K562 (cell line): ENCODE results near the gene TOR1A. TPM values are rescaled to one million over a fixed set of nuclear protein-coding genes. Genes with fewer than 3 reads are reported as not detected.

Experiments used
- CREB3 ChIP-seq: fragments of 450-650 bp; conservative IDR thresholded peaks from 2 replicates; pipeline ENCODE4 v1.6.1; 2016; ENCODE audit warnings: missing genetic modification characterization, low read depth, mild to moderate bottlenecking, missing compliant biosample characterization, moderate library complexity
- CREBBP ChIP-seq: IDR thresholded peaks from one replicate; pipeline ENCODE4 v1.6.1; 2012; ENCODE audit warnings: low read depth, mild to moderate bottlenecking, control low read depth, inconsistent platforms, low read length
- EP400 ChIP-seq: fragments of 450-650 bp; IDR thresholded peaks from 2 replicates; pipeline ENCODE4 v1.6.1; 2017; ENCODE audit warnings: antibody characterized with exemption, mild to moderate bottlenecking, moderate library complexity
- ETV1 ChIP-seq: fragments of 450-650 bp; conservative IDR thresholded peaks from 2 replicates; pipeline ENCODE4 v1.6.1; 2016; ENCODE audit warnings: missing genetic modification characterization, control low read depth, low read depth, missing compliant biosample characterization
- FIP1L1 ChIP-seq: fragments of 200-400 bp; formaldehyde crosslinking; IDR thresholded peaks from 2 replicates; pipeline ENCODE4 v1.6.1; 2018; ENCODE audit warnings: mild to moderate bottlenecking, low read depth, low read length; ENCODE audit not compliant: poor library complexity, severe bottlenecking
- HIVEP1 ChIP-seq: fragments of 250-450 bp; sonication (Bioruptor Pico); IDR thresholded peaks from 2 replicates; pipeline ENCODE4 v1.4.0; 2020; ENCODE audit warnings: mild to moderate bottlenecking
- HNRNPLL ChIP-seq: fragments of 200-400 bp; formaldehyde crosslinking; IDR thresholded peaks from 2 replicates; pipeline ENCODE4 v1.6.1; 2017; ENCODE audit warnings: low read length, low read depth, mild to moderate bottlenecking; ENCODE audit not compliant: poor library complexity, severe bottlenecking
- MAZ ChIP-seq, 2 experiments: fragments of 450-650 bp in 1 of 2; sonication (generic) in 1 of 2; formaldehyde crosslinking; IDR thresholded peaks in 1 of 2; conservative IDR thresholded peaks in 1 of 2; 2 replicates each; pipeline versions ENCODE4 v1.4.0 to v1.5.0; 2020; ENCODE audit warnings: mild to moderate bottlenecking in 1 of 2, missing genetic modification reagents in 1 of 2
- MIER1 ChIP-seq: fragments of 450-650 bp; IDR thresholded peaks from 2 replicates; pipeline ENCODE4 v1.6.1; 2016; ENCODE audit warnings: antibody characterized with exemption, mild to moderate bottlenecking, low read depth
- MTA1 ChIP-seq: fragments of 450-650 bp; IDR thresholded peaks from 2 replicates; pipeline ENCODE4 v1.6.1; 2017; ENCODE audit warnings: borderline replicate concordance
- MXD1 ChIP-seq: fragments of 250-450 bp; sonication (Bioruptor Pico); IDR thresholded peaks from 2 replicates; pipeline ENCODE4 v1.8.0; 2021; ENCODE audit warnings: borderline replicate concordance, mild to moderate bottlenecking, moderate library complexity; ENCODE audit not compliant: poor library complexity, severe bottlenecking
- NFYB ChIP-seq: IDR thresholded peaks from 2 replicates; pipeline ENCODE4 v1.6.1; 2011; ENCODE audit warnings: mild to moderate bottlenecking, moderate library complexity; ENCODE audit not compliant: insufficient read length; ENCODE audit errors: extremely low read depth
- POLR2A ChIP-seq: fragments of 450-650 bp; conservative IDR thresholded peaks from 2 replicates; pipeline ENCODE4 v1.6.1; 2016
- SP2 ChIP-seq: IDR thresholded peaks from 2 replicates; pipeline ENCODE4 v1.6.1; 2011; ENCODE audit warnings: mild to moderate bottlenecking, low read depth, low read length, moderate library complexity; ENCODE audit not compliant: poor library complexity, severe bottlenecking; ENCODE audit errors: extremely low read depth
- SRSF3 ChIP-seq: fragments of 200-400 bp; formaldehyde crosslinking; IDR thresholded peaks from 2 replicates; pipeline ENCODE4 v1.6.1; 2016; ENCODE audit warnings: mild to moderate bottlenecking, low read length, moderate library complexity; ENCODE audit not compliant: insufficient read depth
- ZBTB12 ChIP-seq: fragments of 250-450 bp; sonication (Bioruptor Pico); IDR thresholded peaks from 2 replicates; pipeline ENCODE4 v1.4.0; 2020
- ZNF280B ChIP-seq: fragments of 250-450 bp; sonication (Bioruptor Pico); IDR thresholded peaks from 2 replicates; pipeline ENCODE4 v1.5.1; 2021; ENCODE audit warnings: mild to moderate bottlenecking
- ZNF324 ChIP-seq: fragments of 250-450 bp; sonication (Bioruptor Pico); IDR thresholded peaks from 2 replicates; pipeline ENCODE4 v1.4.0; 2020; ENCODE audit warnings: mild to moderate bottlenecking
- polyA plus RNA-seq, 8 experiments: library from polyadenylated mRNA; depleted of rRNA in 4 of 8; stranded (reverse) in 5 of 8; unstranded in 3 of 8; fragments of >200 nt; fragmentation: Nextera tagmentation in 2 of 8; fragmentation: Illumina TruSeq in 1 of 8; extraction: Ambion mirVana in 2 of 8; extraction: Trizol in 1 of 8; gene quantifications; 2 replicates each; pipeline versions ENCODE4 v1.2.1 to v1.2.3, GENCODE V29; 2011 to 2014; ENCODE audit warnings: inconsistent platforms in 1 of 8, missing spikeins in 1 of 8
- total RNA-seq, 7 experiments: library from RNA; depleted of rRNA in 6 of 7; stranded (reverse); fragments of >200 nt in 6 of 7; fragmentation: Illumina TruSeq in 2 of 7; extraction: Trizol in 2 of 7; gene quantifications; 2 replicates each; pipeline versions ENCODE4 v1.2.1 to v1.2.3, GENCODE V29; 2011 to 2021; ENCODE audit warnings: low replicate concordance in 1 of 7
- TF ChIP-seq, protein P1 (sequence below): fragments of 250-450 bp; sonication (Bioruptor Pico); IDR thresholded peaks from 2 replicates; pipeline ENCODE4 v1.8.0; 2022; ENCODE audit warnings: moderate library complexity, mild to moderate bottlenecking, inconsistent platforms
- TF ChIP-seq, protein P2 (sequence below): fragments of 450-650 bp; conservative IDR thresholded peaks from 2 replicates; pipeline ENCODE4 v1.6.1; 2016; ENCODE audit warnings: missing genetic modification characterization, low read depth, mild to moderate bottlenecking, control low read depth, missing compliant biosample characterization

TOR1A gene
- total and polyA plus RNA-seq, 9 of the 15 experiments (the other 6 are each of a cell fraction or from before 2014, with no cell fraction given): 4.5 to 85.8 (median 51.3) TPM

DNA sequence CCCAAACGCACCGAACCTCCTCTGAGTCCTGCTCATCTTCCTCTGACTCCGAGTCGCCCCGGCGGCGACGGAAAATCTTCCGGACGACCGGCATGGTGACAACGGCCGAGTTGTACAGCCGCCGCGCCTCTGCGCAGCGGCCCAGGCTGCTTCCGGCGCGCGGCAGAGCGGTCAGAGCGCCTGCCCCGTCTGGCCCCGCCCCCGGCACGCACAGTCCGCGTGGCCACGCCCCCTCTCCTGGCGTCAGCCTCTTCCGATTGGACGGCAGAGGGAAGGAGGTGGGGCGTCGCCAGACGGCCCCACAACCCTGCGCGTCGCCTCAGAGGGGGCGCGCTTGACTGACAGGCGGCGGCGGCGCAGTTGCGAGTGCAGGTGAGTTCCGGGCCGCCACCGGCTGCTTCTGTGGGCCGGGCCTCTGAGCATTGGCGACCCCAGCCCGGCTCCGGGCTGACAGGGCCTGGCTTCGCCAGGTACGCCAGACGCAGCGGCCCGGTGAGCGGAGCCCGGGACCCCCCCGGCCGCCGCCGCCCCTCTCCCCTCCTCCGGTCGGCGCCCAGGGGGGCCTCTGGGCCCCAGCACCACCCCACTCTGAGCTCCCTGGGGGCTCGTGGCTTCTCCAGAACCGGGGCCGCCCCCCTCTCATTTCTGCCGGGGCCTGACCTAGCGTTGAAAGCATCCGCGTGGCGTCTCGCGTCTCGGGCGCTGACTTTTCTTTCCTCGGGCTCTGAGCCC, 11.4 kb upstream of the TOR1A start, which contains the start of the genes C9orf78 and USP20 (continued):
- TF ChIP-seq, protein P1, sequence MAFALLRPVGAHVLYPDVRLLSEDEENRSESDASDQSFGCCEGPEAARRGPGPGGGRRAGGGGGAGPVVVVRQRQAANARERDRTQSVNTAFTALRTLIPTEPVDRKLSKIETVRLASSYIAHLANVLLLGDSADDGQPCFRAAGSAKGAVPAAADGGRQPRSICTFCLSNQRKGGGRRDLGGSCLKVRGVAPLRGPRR (CRISPR knock-in tag): 0 out of 2 replicates have a peak, but pooled peaks have one; percentile 17
- TF ChIP-seq MTA1 (peak; percentile 98), ETV1 (tag) (peak; percentile 25; the same call in 1 of the 2 replicates), ZNF280B (CRISPR knock-in tag) (0 out of 2 replicates have a peak, but pooled peaks have one; percentile 16), SRSF3 (no peak), NFYB (peak; percentile 76), CREBBP (no peak), ZBTB12 (CRISPR knock-in tag) (peak; percentile 97), EP400 (no peak), ZNF324 (CRISPR knock-in tag) (0 out of 2 replicates have a peak, but pooled peaks have one; percentile 47), FIP1L1 (peak; percentile 69), CREB3 (tag) (0 out of 2 replicates have a peak, but pooled peaks have one; percentile 24), MAZ (CRISPR knock-in tag; conservative IDR thresholded peaks at IDR 0.05 in 1 of 2, IDR thresholded peaks at IDR 0.05 in 1 of 2) (peak; percentile 81 to 88; a peak in 3 of 4 replicates), MXD1 (CRISPR knock-in tag) (peak; percentile 88), HIVEP1 (0 out of 2 replicates have a peak, but pooled peaks have one; percentile 15), HNRNPLL (peak; percentile 39), POLR2A (peak; percentile 95), MIER1 (no peak), SP2 (peak; percentile 15)
- TF ChIP-seq, protein P2, sequence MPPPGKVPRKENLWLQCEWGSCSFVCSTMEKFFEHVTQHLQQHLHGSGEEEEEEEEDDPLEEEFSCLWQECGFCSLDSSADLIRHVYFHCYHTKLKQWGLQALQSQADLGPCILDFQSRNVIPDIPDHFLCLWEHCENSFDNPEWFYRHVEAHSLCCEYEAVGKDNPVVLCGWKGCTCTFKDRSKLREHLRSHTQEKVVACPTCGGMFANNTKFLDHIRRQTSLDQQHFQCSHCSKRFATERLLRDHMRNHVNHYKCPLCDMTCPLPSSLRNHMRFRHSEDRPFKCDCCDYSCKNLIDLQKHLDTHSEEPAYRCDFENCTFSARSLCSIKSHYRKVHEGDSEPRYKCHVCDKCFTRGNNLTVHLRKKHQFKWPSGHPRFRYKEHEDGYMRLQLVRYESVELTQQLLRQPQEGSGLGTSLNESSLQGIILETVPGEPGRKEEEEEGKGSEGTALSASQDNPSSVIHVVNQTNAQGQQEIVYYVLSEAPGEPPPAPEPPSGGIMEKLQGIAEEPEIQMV (tag): no peak
